Measurements from ENCODE around the gene CT45A2.
"Not testable (repeated sequence)": the region's sequence is repeated elsewhere in the genome, so short reads cannot be mapped to it uniquely, and the experiment has no call there.

Gene CT45A2, protein sequence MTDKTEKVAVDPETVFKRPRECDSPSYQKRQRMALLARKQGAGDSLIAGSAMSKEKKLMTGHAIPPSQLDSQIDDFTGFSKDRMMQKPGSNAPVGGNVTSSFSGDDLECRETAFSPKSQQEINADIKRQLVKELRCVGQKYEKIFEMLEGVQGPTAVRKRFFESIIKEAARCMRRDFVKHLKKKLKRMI

DNA sequence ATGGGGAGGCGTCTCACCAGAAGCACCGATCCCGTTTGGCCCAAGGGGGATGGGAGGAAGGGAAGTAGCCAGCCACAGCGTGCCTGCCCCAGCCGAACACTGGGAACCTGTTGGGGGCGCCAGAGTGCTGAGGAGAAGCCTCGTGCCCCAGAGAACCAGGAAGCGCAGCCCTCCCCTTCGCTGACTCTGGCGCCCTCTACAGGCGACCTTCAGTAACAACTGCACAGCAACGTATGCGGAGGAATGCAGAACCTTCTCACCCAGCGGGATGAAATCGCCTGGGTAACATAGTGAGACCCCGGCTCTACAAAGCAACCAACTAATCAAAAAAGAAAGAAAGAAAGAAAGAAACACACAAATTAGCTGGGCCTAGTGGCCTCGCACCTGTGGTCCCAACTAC, at the start of gene CT45A2:
CT45A2 (minus strand) TSS at position 101 of the 400 bp plus-strand sequence. CDS start 3,747 bp downstream, outside the sequence.
- not testable (repeated sequence) for DNase-seq (ENCODE audit: low read depth); H3K4me3 ChIP-seq (ENCODE audit: low read length)

DNA sequence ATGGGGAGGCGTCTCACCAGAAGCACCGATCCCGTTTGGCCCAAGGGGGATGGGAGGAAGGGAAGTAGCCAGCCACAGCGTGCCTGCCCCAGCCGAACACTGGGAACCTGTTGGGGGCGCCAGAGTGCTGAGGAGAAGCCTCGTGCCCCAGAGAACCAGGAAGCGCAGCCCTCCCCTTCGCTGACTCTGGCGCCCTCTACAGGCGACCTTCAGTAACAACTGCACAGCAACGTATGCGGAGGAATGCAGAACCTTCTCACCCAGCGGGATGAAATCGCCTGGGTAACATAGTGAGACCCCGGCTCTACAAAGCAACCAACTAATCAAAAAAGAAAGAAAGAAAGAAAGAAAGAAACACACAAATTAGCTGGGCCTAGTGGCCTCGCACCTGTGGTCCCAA, 34.6 kb upstream of the CT45A2 start, which contains the start of gene CT45A8:
CT45A8 (minus strand) TSS at position 101 of the 400 bp plus-strand sequence. CDS start 3,755 bp downstream, outside the sequence.
- not testable (repeated sequence) for DNase-seq (ENCODE audit: low read depth); H3K4me3 ChIP-seq (ENCODE audit: low read length)

DNA sequence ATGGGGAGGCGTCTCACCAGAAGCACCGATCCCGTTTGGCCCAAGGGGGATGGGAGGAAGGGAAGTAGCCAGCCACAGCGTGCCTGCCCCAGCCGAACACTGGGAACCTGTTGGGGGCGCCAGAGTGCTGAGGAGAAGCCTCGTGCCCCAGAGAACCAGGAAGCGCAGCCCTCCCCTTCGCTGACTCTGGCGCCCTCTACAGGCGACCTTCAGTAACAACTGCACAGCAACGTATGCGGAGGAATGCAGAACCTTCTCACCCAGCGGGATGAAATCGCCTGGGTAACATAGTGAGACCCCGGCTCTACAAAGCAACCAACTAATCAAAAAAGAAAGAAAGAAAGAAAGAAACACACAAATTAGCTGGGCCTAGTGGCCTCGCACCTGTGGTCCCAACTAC, 17.4 kb upstream of the CT45A2 start, which contains the start of gene CT45A7:
CT45A7 (minus strand) TSS at position 101 of the 400 bp plus-strand sequence. CDS start 3,747 bp downstream, outside the sequence.
- not testable (repeated sequence) for H3K4me3 ChIP-seq (ENCODE audit: low read length); DNase-seq (ENCODE audit: low read depth)

DNA sequence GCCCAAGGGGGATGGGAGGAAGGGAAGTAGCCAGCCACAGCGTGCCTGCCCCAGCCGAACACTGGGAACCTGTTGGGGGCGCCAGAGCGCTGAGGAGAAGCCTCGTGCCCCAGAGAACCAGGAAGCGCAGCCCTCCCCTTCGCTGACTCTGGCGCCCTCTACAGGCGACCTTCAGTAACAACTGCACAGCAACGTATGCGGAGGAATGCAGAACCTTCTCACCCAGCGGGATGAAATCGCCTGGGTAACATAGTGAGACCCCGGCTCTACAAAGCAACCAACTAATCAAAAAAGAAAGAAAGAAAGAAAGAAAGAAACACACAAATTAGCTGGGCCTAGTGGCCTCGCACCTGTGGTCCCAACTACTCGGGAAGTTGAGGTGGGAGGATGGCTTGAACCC, 17.1 kb downstream of the CT45A2 start, which contains the start of gene CT45A6:
CT45A6 (minus strand) TSS at position 101 of the 400 bp plus-strand sequence. CDS start 3,794 bp downstream, outside the sequence.
- H3K4me3 ChIP-seq (ENCODE audit: low read length); DNase-seq (ENCODE audit: low read depth): not testable (repeated sequence)

GRCh38 chrX:135785403-135785802, 34.4 kb downstream of the CT45A2 start, which contains the start of gene CT45A5:
Gene CT45A5, minus strand, starts transcription at chrX:135785503. Its CDS starts 3,774 bp downstream, at chrX:135781729.
- DNase-seq (ENCODE audit: low read depth) = not testable (repeated sequence)

GRCh38 chrX:135768091-135768490, 51.7 kb downstream of the CT45A2 start, which contains the start of gene CT45A3:
Gene CT45A3, minus strand, starts transcription at chrX:135768191. Its CDS starts 3,747 bp downstream, at chrX:135764444.
- not testable (repeated sequence) for DNase-seq (ENCODE audit: low read depth); H3K4me3 ChIP-seq (ENCODE audit: low read length)

More at GRCh38 chrX:135785403-135785802, 34.4 kb downstream of the CT45A2 start, which contains the start of gene CT45A5:
- not testable (repeated sequence) for H3K4me3 ChIP-seq (ENCODE audit: low read length)
